HepG2 (cell line): ENCODE data around the gene GSDMA. TPM values are rescaled to one million over a fixed set of nuclear protein-coding genes. Genes with fewer than 3 reads are reported as not detected.
A peak's percentile ranks its signal among the peaks of the same experiment; 100 is the strongest.

Experiments used
- BCLAF1 ChIP-seq: fragments of 450-650 bp; IDR thresholded peaks from 2 replicates; pipeline ENCODE4 v1.6.1; 2017; ENCODE audit warnings: mild to moderate bottlenecking
- CBX2 ChIP-seq, 2 experiments: fragments of 200-600 bp in 1 of 2; sonication (generic); formaldehyde crosslinking in 1 of 2; IDR thresholded peaks; 2 replicates each; pipeline versions ENCODE4 v1.7.0 to v1.8.1; 2018 to 2022; ENCODE audit warnings: low read depth in 2 of 2, low read length in 1 of 2, mild to moderate bottlenecking in 1 of 2, missing genetic modification reagents in 1 of 2
- CEBPB ChIP-seq: IDR thresholded peaks from 2 replicates; pipeline ENCODE4 v1.6.1; 2011; ENCODE audit warnings: low read depth, low read length, improper control_type of control experiment, borderline replicate concordance
- CHD2 ChIP-seq: IDR thresholded peaks from 2 replicates; pipeline ENCODE4 v1.6.1; 2011; ENCODE audit warnings: low read depth, low read length, improper control_type of control experiment
- MAFK ChIP-seq, 2 experiments: IDR thresholded peaks in 1 of 2; conservative IDR thresholded peaks in 1 of 2; 2 replicates each; pipeline ENCODE4 v1.6.1; 2011; ENCODE audit warnings: improper control_type of control experiment in 2 of 2, low read length in 2 of 2
- REPIN1 ChIP-seq: sonication (generic); formaldehyde crosslinking; IDR thresholded peaks from 2 replicates; pipeline ENCODE4 v1.8.0; 2022; ENCODE audit warnings: missing genetic modification reagents, low read depth, mild to moderate bottlenecking, borderline replicate concordance
- SOX5 ChIP-seq: IDR thresholded peaks from 2 replicates; pipeline ENCODE4 v1.6.1; 2016; ENCODE audit warnings: borderline replicate concordance
- ZNF281 ChIP-seq: sonication (generic); formaldehyde crosslinking; IDR thresholded peaks from 2 replicates; pipeline ENCODE4 v1.4.0; 2020; ENCODE audit warnings: missing genetic modification reagents, borderline replicate concordance
- ZNF331 ChIP-seq: sonication (generic); formaldehyde crosslinking; IDR thresholded peaks from 2 replicates; pipeline ENCODE4 v1.4.0; 2020; ENCODE audit warnings: missing genetic modification reagents
- ZNF543 ChIP-seq: sonication (generic); formaldehyde crosslinking; IDR thresholded peaks from 2 replicates; pipeline ENCODE4 v1.4.0; 2020; ENCODE audit warnings: mild to moderate bottlenecking, missing genetic modification reagents
- ZNF674 ChIP-seq: sonication (generic); formaldehyde crosslinking; IDR thresholded peaks from 2 replicates; pipeline ENCODE4 v1.5.0; 2020; ENCODE audit warnings: low read depth, mild to moderate bottlenecking, missing genetic modification reagents
- polyA plus RNA-seq, 8 experiments: library from polyadenylated mRNA; depleted of rRNA in 3 of 8; stranded (reverse) in 7 of 8; unstranded in 1 of 8; fragments of >200 nt; fragmentation: Illumina TruSeq in 4 of 8; extraction: Trizol in 4 of 8; gene quantifications; 2 replicates each; pipeline versions ENCODE4 v1.2.1 to v1.2.3, GENCODE V29; 2011 to 2016; ENCODE audit warnings: low read depth in 4 of 8, missing spikeins in 1 of 8, mixed read lengths in 1 of 8; ENCODE audit not compliant: insufficient read depth in 1 of 8
- total RNA-seq, 5 experiments: library from RNA; depleted of rRNA; stranded (reverse); fragments of >200 nt; fragmentation: Illumina TruSeq; extraction: Trizol; gene quantifications; 2 replicates each; pipeline ENCODE4 v1.2.3, GENCODE V29; 2016; ENCODE audit warnings: low read depth in 1 of 5
- TF ChIP-seq, protein P1 (sequence below): sonication (generic); formaldehyde crosslinking; IDR thresholded peaks from 2 replicates; pipeline ENCODE4 v1.4.0; 2020; ENCODE audit warnings: missing genetic modification reagents, borderline replicate concordance
- TF ChIP-seq, protein P2 (sequence below): sonication (generic); formaldehyde crosslinking; IDR thresholded peaks from 2 replicates; pipeline ENCODE4 v1.4.0; 2020; ENCODE audit warnings: missing genetic modification reagents, borderline replicate concordance

Gene GSDMA
- total and polyA plus RNA-seq, 2 of the 13 experiments (the other 11 are each of a cell fraction or from before 2014, with no cell fraction given), result not detected

DNA sequence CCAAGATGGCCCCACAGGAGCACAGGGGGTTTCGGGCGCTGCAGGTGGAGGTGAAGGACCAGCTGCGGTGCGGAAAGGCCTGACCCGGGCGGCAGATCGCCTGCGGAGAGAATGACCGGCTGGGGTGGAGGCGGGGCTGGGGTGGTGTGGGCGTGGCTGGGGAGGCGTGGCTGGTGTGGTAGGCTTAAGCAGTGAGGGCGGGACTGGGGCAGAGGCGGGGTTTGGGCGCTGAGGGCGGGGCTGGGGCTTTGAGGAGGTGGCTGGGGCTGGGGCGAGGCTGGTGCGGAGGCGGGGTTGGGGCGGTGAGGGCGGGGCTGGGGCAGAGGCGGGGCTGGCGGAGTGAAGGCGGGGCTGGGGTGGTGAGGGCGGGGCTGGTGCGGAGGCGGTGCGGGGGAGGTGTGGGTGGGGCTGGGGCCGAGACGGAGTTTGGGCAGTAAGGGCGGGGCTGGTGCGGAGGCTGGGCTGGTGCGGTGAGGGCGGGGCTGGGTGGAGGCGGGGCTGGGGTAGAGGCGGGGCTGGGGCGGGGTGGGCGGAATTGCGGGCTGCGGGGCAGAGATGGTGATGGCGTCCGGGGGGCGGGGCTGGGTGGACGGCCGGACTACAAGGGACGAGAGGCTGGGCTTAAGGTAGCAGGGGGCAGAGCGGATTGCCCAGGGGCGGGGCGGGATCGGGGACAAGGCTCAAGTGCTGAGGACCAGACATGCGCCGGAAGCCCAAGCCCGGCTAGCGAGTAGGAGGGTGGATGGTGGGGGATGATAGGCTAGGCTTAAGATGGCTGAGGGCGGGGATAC lies 9.9 kb upstream of the GSDMA start (continued):
- TF ChIP-seq MAFK (conservative IDR thresholded peaks at IDR 0.05 in 1 of 2, IDR thresholded peaks at IDR 0.05 in 1 of 2; ENCODE audit: low read length in 2 of 2) (peak in 1 of 2 experiments; percentile 48; a peak in 1 of 4 replicates), CHD2 (no peak), CEBPB (no peak), ZNF674 (CRISPR knock-in tag) (no peak), SOX5 (CRISPR knock-in tag) (no peak), BCLAF1 (no peak), REPIN1 (CRISPR knock-in tag) (0 out of 2 replicates have a peak, but pooled peaks have one; percentile 40), ZNF331 (no peak), ZNF281 (CRISPR knock-in tag) (peak; percentile 33; the same call in 1 of the 2 replicates), ZNF543 (CRISPR knock-in tag) (no peak), CBX2 (IDR thresholded peaks at IDR 0.05; ENCODE audit: low read depth, low read length) (no peak), CBX2 (CRISPR knock-in tag; IDR thresholded peaks at IDR 0.05; ENCODE audit: low read depth) (no peak)
- TF ChIP-seq, protein P1, sequence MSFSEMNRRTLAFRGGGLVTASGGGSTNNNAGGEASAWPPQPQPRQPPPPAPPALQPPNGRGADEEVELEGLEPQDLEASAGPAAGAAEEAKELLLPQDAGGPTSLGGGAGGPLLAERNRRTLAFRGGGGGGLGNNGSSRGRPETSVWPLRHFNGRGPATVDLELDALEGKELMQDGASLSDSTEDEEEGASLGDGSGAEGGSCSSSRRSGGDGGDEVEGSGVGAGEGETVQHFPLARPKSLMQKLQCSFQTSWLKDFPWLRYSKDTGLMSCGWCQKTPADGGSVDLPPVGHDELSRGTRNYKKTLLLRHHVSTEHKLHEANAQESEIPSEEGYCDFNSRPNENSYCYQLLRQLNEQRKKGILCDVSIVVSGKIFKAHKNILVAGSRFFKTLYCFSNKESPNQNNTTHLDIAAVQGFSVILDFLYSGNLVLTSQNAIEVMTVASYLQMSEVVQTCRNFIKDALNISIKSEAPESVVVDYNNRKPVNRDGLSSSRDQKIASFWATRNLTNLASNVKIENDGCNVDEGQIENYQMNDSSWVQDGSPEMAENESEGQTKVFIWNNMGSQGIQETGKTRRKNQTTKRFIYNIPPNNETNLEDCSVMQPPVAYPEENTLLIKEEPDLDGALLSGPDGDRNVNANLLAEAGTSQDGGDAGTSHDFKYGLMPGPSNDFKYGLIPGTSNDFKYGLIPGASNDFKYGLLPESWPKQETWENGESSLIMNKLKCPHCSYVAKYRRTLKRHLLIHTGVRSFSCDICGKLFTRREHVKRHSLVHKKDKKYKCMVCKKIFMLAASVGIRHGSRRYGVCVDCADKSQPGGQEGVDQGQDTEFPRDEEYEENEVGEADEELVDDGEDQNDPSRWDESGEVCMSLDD, result no peak
- TF ChIP-seq, protein P2, sequence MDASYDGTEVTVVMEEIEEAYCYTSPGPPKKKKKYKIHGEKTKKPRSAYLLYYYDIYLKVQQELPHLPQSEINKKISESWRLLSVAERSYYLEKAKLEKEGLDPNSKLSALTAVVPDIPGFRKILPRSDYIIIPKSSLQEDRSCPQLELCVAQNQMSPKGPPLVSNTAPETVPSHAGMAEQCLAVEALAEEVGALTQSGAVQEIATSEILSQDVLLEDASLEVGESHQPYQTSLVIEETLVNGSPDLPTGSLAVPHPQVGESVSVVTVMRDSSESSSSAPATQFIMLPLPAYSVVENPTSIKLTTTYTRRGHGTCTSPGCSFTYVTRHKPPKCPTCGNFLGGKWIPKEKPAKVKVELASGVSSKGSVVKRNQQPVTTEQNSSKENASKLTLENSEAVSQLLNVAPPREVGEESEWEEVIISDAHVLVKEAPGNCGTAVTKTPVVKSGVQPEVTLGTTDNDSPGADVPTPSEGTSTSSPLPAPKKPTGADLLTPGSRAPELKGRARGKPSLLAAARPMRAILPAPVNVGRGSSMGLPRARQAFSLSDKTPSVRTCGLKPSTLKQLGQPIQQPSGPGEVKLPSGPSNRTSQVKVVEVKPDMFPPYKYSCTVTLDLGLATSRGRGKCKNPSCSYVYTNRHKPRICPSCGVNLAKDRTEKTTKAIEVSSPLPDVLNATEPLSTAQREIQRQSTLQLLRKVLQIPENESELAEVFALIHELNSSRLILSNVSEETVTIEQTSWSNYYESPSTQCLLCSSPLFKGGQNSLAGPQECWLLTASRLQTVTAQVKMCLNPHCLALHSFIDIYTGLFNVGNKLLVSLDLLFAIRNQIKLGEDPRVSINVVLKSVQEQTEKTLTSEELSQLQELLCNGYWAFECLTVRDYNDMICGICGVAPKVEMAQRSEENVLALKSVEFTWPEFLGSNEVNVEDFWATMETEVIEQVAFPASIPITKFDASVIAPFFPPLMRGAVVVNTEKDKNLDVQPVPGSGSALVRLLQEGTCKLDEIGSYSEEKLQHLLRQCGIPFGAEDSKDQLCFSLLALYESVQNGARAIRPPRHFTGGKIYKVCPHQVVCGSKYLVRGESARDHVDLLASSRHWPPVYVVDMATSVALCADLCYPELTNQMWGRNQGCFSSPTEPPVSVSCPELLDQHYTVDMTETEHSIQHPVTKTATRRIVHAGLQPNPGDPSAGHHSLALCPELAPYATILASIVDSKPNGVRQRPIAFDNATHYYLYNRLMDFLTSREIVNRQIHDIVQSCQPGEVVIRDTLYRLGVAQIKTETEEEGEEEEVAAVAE (CRISPR knock-in tag), result no peak
